Stromal cell of bone marrow (primary cell): Measurements from ENCODE around the gene MYO16.
A peak's percentile ranks its signal among the peaks of the same experiment; 100 is the strongest.

ENCODE experiments used
- DNase-seq: peaks from one replicate; pipeline ENCODE4 v3.0.0-alpha.2; 2012; ENCODE audit warnings: low read depth

The MYO16 gene

GRCh38 chr13:109243311-109243951 lies 614.0 kb downstream of the MYO16 start:
- peak; percentile 43 for DNase-seq

GRCh38 chr13:109244566-109244965 lies 615.2 kb downstream of the MYO16 start:
- no peak for DNase-seq

GRCh38 chr13:109246001-109246400 lies 616.6 kb downstream of the MYO16 start:
- no peak for DNase-seq

- DNase-seq: no peak
These were observed 620.5 kb downstream of the MYO16 start for GRCh38 chr13:109249780-109250528.

GRCh38 chr13:109251956-109252355 lies 622.5 kb downstream of the MYO16 start:
- DNase-seq: no peak

- DNase-seq: no peak
These were observed 623.9 kb downstream of the MYO16 start for GRCh38 chr13:109253316-109253715.

- no peak for DNase-seq
These were observed 624.9 kb downstream of the MYO16 start for GRCh38 chr13:109254274-109254673.

GRCh38 chr13:109255141-109255856 lies 625.9 kb downstream of the MYO16 start:
- no peak for DNase-seq

- peak; percentile 82 for DNase-seq
These were observed 627.7 kb downstream of the MYO16 start for GRCh38 chr13:109256866-109257760.
